ENCODE measurements around the gene PLD5.

DNA sequence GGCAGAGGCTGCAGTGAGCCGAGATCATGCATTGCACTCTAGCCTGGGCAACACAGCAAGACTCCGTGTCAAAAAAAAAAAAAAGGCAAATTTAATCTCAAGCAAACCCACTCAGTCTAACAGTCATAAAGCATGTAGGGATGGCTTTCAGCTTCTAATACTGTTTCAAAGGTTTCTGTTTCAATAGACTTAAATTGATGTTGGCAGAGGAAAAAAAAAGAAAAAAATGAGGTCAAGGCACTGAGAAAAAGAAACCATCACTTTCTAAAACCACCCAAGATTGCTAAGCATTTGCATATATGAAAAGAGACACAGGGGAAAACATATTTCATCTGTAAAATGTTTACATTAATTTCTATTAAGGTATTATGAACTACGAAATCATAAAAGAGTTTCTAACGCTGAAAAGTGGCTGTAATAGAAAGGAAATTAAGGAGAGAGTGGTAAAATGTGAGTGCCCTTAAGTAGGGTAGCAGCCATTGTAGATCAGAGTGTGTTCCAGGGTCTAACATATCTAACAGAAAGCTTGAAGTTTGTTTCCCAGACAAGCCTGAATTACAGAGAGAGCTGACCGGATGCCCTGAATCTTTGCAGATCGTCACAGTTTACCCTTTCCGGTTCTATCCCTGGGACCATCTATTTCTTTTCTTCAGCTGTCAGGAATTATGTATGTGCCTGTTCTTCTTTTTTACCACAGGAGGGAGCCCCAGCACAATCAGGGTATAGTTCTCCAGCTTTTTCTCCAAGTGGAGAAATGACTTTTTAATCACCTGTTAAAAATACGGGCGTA is 70.0 kb downstream of the PLD5 start:
- TF ChIP-seq, protein P1, sequence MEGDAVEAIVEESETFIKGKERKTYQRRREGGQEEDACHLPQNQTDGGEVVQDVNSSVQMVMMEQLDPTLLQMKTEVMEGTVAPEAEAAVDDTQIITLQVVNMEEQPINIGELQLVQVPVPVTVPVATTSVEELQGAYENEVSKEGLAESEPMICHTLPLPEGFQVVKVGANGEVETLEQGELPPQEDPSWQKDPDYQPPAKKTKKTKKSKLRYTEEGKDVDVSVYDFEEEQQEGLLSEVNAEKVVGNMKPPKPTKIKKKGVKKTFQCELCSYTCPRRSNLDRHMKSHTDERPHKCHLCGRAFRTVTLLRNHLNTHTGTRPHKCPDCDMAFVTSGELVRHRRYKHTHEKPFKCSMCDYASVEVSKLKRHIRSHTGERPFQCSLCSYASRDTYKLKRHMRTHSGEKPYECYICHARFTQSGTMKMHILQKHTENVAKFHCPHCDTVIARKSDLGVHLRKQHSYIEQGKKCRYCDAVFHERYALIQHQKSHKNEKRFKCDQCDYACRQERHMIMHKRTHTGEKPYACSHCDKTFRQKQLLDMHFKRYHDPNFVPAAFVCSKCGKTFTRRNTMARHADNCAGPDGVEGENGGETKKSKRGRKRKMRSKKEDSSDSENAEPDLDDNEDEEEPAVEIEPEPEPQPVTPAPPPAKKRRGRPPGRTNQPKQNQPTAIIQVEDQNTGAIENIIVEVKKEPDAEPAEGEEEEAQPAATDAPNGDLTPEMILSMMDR (IDR thresholded peaks at IDR 0.05) = peak; percentile 31 to 71 (median 58)
- no peak for TF ChIP-seq POLR2A (IDR thresholded peaks at IDR 0.05)

All from body of pancreas (tissue), 4 donors.